ENCODE measurements around the gene SLC15A5.

SLC15A5 gene

GRCh38 chr12:16285586-16285985 is 8.1 kb upstream of the SLC15A5 start:
- no peak overlapping the region for H3K4me3 ChIP-seq (ENCODE audit: low read length)
- TF ChIP-seq ZNF274 (IDR thresholded peaks at IDR 0.05; ENCODE audit: low read depth, low read length): no peak

- TF ChIP-seq ZNF274 (IDR thresholded peaks at IDR 0.05; ENCODE audit: low read depth, low read length): no peak
- no peak overlapping the region for H3K4me3 ChIP-seq (ENCODE audit: low read length)
These were observed 5.5 kb upstream of the SLC15A5 start for GRCh38 chr12:16282978-16283377.

- no peak overlapping the region for H3K4me3 ChIP-seq (ENCODE audit: low read length)
- no peak for TF ChIP-seq ZNF274 (IDR thresholded peaks at IDR 0.05; ENCODE audit: low read depth, low read length)
These were observed 4.6 kb upstream of the SLC15A5 start for GRCh38 chr12:16282081-16282480.

GRCh38 chr12:16281157-16281556 is 3.7 kb upstream of the SLC15A5 start:
- no peak overlapping the region for H3K4me3 ChIP-seq (ENCODE audit: low read length)
- TF ChIP-seq ZNF274 (IDR thresholded peaks at IDR 0.05; ENCODE audit: low read depth, low read length): no peak

DNA sequence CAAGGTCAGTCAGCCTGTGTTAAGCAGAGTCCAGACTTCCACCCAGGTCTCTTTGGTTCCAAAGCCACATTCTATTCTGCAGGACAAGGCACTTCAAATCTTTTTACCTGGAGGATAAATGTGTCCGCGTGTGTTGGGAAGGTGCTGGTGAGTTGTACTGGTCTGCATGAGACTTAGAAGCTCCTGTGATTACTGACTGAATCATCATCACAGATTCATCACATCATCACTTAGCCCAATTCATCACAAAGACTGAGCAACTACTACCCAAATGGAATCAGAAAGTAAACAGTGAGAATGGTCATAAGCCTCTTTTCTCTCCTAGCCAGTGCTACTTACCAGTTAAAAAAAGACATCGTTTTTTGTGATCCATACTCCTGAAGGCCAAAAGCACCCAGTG is 5.3 kb downstream of the SLC15A5 start:
- no peak overlapping the region for H3K4me3 ChIP-seq (ENCODE audit: low read length)
- no peak for TF ChIP-seq ZNF274 (IDR thresholded peaks at IDR 0.05; ENCODE audit: low read depth, low read length)

GRCh38 chr12:16271062-16271461 is 6.4 kb downstream of the SLC15A5 start:
- no peak overlapping the region for H3K4me3 ChIP-seq (ENCODE audit: low read length)
- TF ChIP-seq ZNF274 (IDR thresholded peaks at IDR 0.05; ENCODE audit: low read depth, low read length): no peak

- TF ChIP-seq ZNF274 (IDR thresholded peaks at IDR 0.05; ENCODE audit: low read depth, low read length): no peak
- H3K4me3 ChIP-seq (ENCODE audit: low read length): no peak overlapping the region
These were observed 7.5 kb downstream of the SLC15A5 start for GRCh38 chr12:16269946-16270345.

DNA sequence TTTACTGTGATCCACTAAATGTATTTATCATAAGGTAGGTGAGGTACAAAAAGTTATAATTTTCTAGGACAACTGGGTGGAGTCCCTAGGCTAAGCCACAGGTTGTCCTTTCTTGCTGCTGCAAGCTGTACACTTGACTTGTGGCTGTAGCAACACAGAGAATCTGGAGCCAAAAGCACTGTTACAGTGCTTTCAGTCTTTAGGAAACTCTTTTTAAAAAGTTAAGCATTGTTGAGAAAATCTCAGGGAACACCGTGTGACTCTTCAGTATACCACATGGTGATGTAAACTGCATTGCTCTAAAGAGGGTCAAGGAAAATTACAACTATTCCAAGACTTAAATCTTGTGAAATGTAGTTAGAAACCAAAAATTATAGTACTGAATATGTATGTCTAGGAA is 11.4 kb downstream of the SLC15A5 start:
- H3K4me3 ChIP-seq (ENCODE audit: low read length): no peak overlapping the region
- no peak for TF ChIP-seq ZNF274 (IDR thresholded peaks at IDR 0.05; ENCODE audit: low read depth, low read length)

DNA sequence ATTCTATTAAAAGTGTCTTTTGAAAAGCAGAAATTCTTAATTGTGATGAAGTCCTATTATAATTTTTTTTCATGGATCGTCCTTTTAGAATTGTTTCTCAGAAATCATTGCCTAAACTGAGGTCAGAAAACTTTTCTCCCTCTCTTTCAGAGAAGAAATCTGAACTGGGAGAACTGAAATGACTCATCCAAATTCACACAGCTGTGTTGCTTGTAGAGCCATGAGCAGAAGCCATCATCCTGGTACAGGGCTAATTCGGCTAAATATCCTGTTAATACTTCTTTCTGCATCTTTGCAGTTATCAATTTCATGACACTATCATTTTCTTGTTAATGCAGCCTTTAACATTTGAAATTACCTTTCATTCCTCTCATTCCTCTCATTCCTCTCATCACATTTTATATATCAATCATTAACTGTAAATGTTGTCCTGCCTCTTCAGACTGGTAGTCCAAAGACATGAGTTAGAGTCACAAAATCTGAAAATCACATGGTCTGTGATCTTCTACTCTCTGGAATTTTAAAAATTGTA is 15.5 kb downstream of the SLC15A5 start:
- TF ChIP-seq ZNF274 (IDR thresholded peaks at IDR 0.05; ENCODE audit: low read depth, low read length): no peak
- H3K4me3 ChIP-seq (ENCODE audit: low read length): no peak overlapping the region

GRCh38 chr12:16260206-16260605 is 17.3 kb downstream of the SLC15A5 start:
- TF ChIP-seq ZNF274 (IDR thresholded peaks at IDR 0.05; ENCODE audit: low read depth, low read length): no peak
- H3K4me3 ChIP-seq (ENCODE audit: low read length): no peak overlapping the region

DNA sequence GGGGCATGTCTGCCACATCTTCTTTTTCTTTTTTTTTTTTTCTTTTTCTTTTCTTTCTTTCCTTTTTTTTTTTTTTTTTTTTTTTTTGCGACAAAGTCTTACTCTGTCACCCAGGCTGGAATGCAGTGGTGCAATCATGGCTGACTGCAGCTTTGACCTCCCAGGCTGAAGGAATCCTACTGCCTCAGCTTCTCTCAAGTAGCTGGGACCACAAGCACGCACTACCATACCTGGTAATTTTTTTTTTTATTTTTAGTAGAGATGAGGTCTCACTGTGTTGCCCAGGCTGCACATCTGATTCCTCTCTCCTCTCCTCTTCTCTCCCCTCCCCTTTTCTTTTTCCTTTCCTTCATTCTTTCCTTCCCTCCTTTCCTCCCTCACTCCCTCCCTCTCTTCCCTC is 18.5 kb downstream of the SLC15A5 start:
- TF ChIP-seq ZNF274 (IDR thresholded peaks at IDR 0.05; ENCODE audit: low read depth, low read length): no peak
- H3K4me3 ChIP-seq (ENCODE audit: low read length): no peak overlapping the region

GRCh38 chr12:16246264-16246663 is 31.2 kb downstream of the SLC15A5 start:
- no peak for TF ChIP-seq ZNF274 (IDR thresholded peaks at IDR 0.05; ENCODE audit: low read depth, low read length)
- H3K4me3 ChIP-seq (ENCODE audit: low read length): no peak overlapping the region

DNA sequence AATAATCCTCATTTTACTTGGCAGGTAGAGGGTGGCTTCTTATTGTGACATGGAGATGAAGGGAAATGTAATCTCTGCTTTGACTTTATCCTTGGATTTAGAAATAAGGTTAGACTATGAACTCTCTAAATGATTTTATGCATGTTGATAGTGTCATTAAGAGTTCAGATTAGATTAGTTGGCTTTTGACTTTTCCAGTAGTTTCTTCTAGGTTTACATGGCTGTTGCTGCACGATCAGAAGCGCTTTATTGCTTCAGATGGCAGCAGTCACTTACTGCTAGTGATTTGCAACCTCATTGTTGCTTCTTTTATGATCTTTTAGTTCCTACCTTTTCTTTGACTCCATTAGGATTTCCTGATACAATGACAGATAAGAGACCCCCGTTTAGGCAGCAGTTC is 32.3 kb downstream of the SLC15A5 start:
- H3K4me3 ChIP-seq (ENCODE audit: low read length): no peak overlapping the region
- no peak for TF ChIP-seq ZNF274 (IDR thresholded peaks at IDR 0.05; ENCODE audit: low read depth, low read length)

DNA sequence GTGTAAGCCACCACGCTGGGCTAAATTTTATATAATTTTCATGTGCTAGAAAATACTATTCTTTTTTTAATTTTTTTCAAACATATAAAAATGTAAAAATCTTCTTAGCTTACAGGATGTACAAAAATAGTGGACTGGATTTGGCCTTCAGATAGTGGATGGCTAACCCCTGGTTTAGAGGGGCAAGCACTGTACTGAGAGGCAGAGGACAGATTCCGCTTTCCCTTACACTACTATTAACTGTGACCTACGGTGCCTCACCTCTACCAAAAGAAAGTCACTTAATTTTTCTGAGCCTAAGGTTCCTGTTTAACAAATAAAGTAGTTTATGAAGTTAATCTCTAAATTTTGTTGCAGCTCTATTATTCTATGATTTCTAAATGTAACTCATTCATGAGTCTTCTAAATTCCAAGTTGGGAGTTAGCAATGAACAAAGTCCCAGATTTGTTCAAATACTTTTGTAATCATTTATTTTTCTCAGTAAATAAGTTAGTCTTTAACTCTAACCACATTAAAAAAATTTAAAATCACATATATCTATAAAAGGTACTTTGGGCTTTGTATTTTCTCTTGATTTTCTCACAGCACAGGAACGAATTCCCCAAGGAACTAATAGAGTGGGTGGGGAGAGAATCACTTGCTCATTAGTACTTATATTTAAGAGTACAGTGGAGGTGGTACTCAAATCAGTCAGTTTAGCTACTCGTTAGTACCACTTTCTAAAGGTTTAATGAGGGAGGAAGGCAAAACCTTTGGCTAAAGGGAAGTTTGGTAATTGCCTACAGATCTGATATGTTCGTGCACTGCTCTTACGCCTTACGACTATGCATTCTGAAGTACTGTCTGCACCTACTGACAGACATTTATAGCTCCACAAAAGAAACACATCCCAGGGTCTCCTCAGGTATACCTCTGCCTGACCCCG is 33.7 kb downstream of the SLC15A5 start:
- no peak overlapping the region for H3K4me3 ChIP-seq (ENCODE audit: low read length)
- TF ChIP-seq ZNF274 (IDR thresholded peaks at IDR 0.05; ENCODE audit: low read depth, low read length): no peak

DNA sequence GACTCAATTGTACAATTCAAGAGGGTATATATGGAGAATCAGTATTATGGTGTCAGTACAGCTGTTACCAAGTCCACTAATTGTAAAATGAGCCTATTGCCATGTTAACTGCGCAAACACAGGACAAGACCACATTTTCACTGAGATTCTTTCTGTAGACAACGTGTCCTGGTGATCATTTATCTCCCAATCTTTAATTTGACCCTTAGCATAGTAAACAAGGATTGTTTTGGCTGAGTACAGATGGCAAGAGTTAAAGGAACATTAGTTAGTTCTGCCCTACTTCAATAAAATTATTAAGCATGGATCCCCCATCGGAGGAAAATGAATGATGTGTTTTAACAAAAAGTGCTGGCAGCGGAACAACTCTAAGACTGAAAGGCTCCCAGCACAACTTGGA is 36.1 kb downstream of the SLC15A5 start:
- no peak for TF ChIP-seq ZNF274 (IDR thresholded peaks at IDR 0.05; ENCODE audit: low read depth, low read length)
- no peak overlapping the region for H3K4me3 ChIP-seq (ENCODE audit: low read length)

Measured in GM08714 (cell line).